ENCODE data around the gene RNASET2.

RNASET2 gene

GRCh38 chr6:166903500-166903899 is 52.9 kb downstream of the RNASET2 start:
- H3K27me3 ChIP-seq (ENCODE audit: control insufficient read depth in 3 of 3, insufficient read depth in 3 of 3, low read depth in 1 of 3, low read length in 3 of 3) = no peaks in the 10 kb centered on the region
- H2AK5ac ChIP-seq (ENCODE audit: low read depth, low read length) = peak overlapping the region; percentile 60
- H3K14ac ChIP-seq (ENCODE audit: low read length) = no peak overlapping the region
- peak overlapping the region; percentile 83 for H2AFZ ChIP-seq (ENCODE audit: low read length)
- no peak overlapping the region for H2BK12ac ChIP-seq (ENCODE audit: low read length)
- H3K18ac ChIP-seq (ENCODE audit: low read length) = peak overlapping the region; percentile 55
- H3K9me3 ChIP-seq (replicated peaks in 1 of 2; ENCODE audit: control insufficient read depth in 2 of 2, insufficient read depth in 1 of 2, low read depth in 1 of 2, low read length in 2 of 2) = peaks cover 0 to 13% of the 10 kb centered on the region in 2 donors
- H4K8ac ChIP-seq (ENCODE audit: low read depth, low read length) = no peak overlapping the region
- H3K27ac ChIP-seq (replicated peaks; ENCODE audit: low read length) = no peak overlapping the region
- DNase-seq (ENCODE audit: low spot score) = no peak
- H3K79me1 ChIP-seq (ENCODE audit: low read depth, low read length) = no peaks in the 10 kb centered on the region
- WGBS, 2 donors (ENCODE audit: extremely low coverage in 2 of 2, insufficient read length in 2 of 2, insufficient replicate concordance in 1 of 2) = no CpG with 5 or more reads among the region's 13 CpGs
- no peak overlapping the region for H4K91ac ChIP-seq (ENCODE audit: low read depth, low read length, poor library complexity)
- H3K4ac ChIP-seq (ENCODE audit: low read length) = no peak overlapping the region
- peak overlapping the region; percentile 15 for H2BK15ac ChIP-seq (ENCODE audit: low read length)
- peaks cover 14 to 24% of the 10 kb centered on the region in 2 donors for H3K4me1 ChIP-seq (ENCODE audit: control insufficient read depth in 2 of 2, insufficient read depth in 1 of 2, low read depth in 1 of 2, low read length in 2 of 2)
- no peak overlapping the region for H2BK120ac ChIP-seq (ENCODE audit: low read depth, low read length)
- H3K9ac ChIP-seq (ENCODE audit: low read depth, low read length, poor library complexity) = no peak overlapping the region
- no peak overlapping the region for H3K23ac ChIP-seq (ENCODE audit: low read depth, low read length, poor library complexity)
- no peak overlapping the region for H3K4me3 ChIP-seq (ENCODE audit: low read length in 2 of 2)
- H2BK5ac ChIP-seq (ENCODE audit: low read length) = no peak overlapping the region
- no peaks in the 10 kb centered on the region for H3K36me3 ChIP-seq (replicated peaks in 1 of 2; ENCODE audit: control insufficient read depth in 2 of 2, insufficient read depth in 2 of 2, low read length in 2 of 2)
- no peak overlapping the region for H3K4me2 ChIP-seq (ENCODE audit: insufficient read depth, low read length, poor library complexity, severe bottlenecking)

- no peak overlapping the region for H3K4me3 ChIP-seq (ENCODE audit: low read length in 2 of 2)
- WGBS, 2 donors (ENCODE audit: extremely low coverage in 2 of 2, insufficient read length in 2 of 2, insufficient replicate concordance in 1 of 2) = no CpG with 5 or more reads among the region's 8 CpGs
These were observed 53.3 kb downstream of the RNASET2 start for GRCh38 chr6:166903027-166903426.

GRCh38 chr6:166902211-166902755 is 54.1 kb downstream of the RNASET2 start:
- peaks cover 14 to 24% of the 10 kb centered on the region in 2 donors for H3K4me1 ChIP-seq (ENCODE audit: control insufficient read depth in 2 of 2, insufficient read depth in 1 of 2, low read depth in 1 of 2, low read length in 2 of 2)
- H4K91ac ChIP-seq (ENCODE audit: low read depth, low read length, poor library complexity) = no peak overlapping the region
- no peak overlapping the region for H2AFZ ChIP-seq (ENCODE audit: low read length)
- no peaks in the 10 kb centered on the region for H3K79me1 ChIP-seq (ENCODE audit: low read depth, low read length)
- peak overlapping the region; percentile 62 for H3K18ac ChIP-seq (ENCODE audit: low read length)
- peaks cover 0 to 13% of the 10 kb centered on the region in 2 donors for H3K9me3 ChIP-seq (replicated peaks in 1 of 2; ENCODE audit: control insufficient read depth in 2 of 2, insufficient read depth in 1 of 2, low read depth in 1 of 2, low read length in 2 of 2)
- H3K27me3 ChIP-seq (ENCODE audit: control insufficient read depth in 3 of 3, insufficient read depth in 3 of 3, low read depth in 1 of 3, low read length in 3 of 3) = no peaks in the 10 kb centered on the region
- no peak overlapping the region for H4K8ac ChIP-seq (ENCODE audit: low read depth, low read length)
- H2BK5ac ChIP-seq (ENCODE audit: low read length) = peak overlapping the region; percentile 27
- H3K4ac ChIP-seq (ENCODE audit: low read length) = no peak overlapping the region
- H2BK12ac ChIP-seq (ENCODE audit: low read length) = no peak overlapping the region
- no peak for DNase-seq (ENCODE audit: low spot score)
- no peaks in the 10 kb centered on the region for H3K36me3 ChIP-seq (replicated peaks in 1 of 2; ENCODE audit: control insufficient read depth in 2 of 2, insufficient read depth in 2 of 2, low read length in 2 of 2)
- peak overlapping the region in 1 of 2 donors; percentile 57 for H3K4me3 ChIP-seq (ENCODE audit: low read length in 2 of 2)
- no peak overlapping the region for H3K27ac ChIP-seq (replicated peaks; ENCODE audit: low read length)
- H3K9ac ChIP-seq (ENCODE audit: low read depth, low read length, poor library complexity) = peak overlapping the region; percentile 65
- WGBS, 2 donors (ENCODE audit: extremely low coverage in 2 of 2, insufficient read length in 2 of 2, insufficient replicate concordance in 1 of 2) = no CpG with 5 or more reads among the region's 33 CpGs
- H3K14ac ChIP-seq (ENCODE audit: low read length) = peak overlapping the region; percentile 97
- no peak overlapping the region for H3K4me2 ChIP-seq (ENCODE audit: insufficient read depth, low read length, poor library complexity, severe bottlenecking)
- H2AK5ac ChIP-seq (ENCODE audit: low read depth, low read length) = no peak overlapping the region
- H3K23ac ChIP-seq (ENCODE audit: low read depth, low read length, poor library complexity) = no peak overlapping the region
- H2BK15ac ChIP-seq (ENCODE audit: low read length) = no peak overlapping the region
- no peak overlapping the region for H2BK120ac ChIP-seq (ENCODE audit: low read depth, low read length)

More at GRCh38 chr6:166903027-166903426, 53.3 kb downstream of the RNASET2 start:
- H4K91ac ChIP-seq (ENCODE audit: low read depth, low read length, poor library complexity) = no peak overlapping the region
- no peak overlapping the region for H3K4ac ChIP-seq (ENCODE audit: low read length)
- H3K4me2 ChIP-seq (ENCODE audit: insufficient read depth, low read length, poor library complexity, severe bottlenecking) = no peak overlapping the region
- no peak overlapping the region for H2AK5ac ChIP-seq (ENCODE audit: low read depth, low read length)
- H3K23ac ChIP-seq (ENCODE audit: low read depth, low read length, poor library complexity) = no peak overlapping the region
- H3K36me3 ChIP-seq (replicated peaks in 1 of 2; ENCODE audit: control insufficient read depth in 2 of 2, insufficient read depth in 2 of 2, low read length in 2 of 2) = no peaks in the 10 kb centered on the region
- H3K14ac ChIP-seq (ENCODE audit: low read length) = no peak overlapping the region
- H3K27me3 ChIP-seq (ENCODE audit: control insufficient read depth in 3 of 3, insufficient read depth in 3 of 3, low read depth in 1 of 3, low read length in 3 of 3) = no peaks in the 10 kb centered on the region
- no peak overlapping the region for H4K8ac ChIP-seq (ENCODE audit: low read depth, low read length)
- H3K9ac ChIP-seq (ENCODE audit: low read depth, low read length, poor library complexity) = no peak overlapping the region
- peaks cover 0 to 13% of the 10 kb centered on the region in 2 donors for H3K9me3 ChIP-seq (replicated peaks in 1 of 2; ENCODE audit: control insufficient read depth in 2 of 2, insufficient read depth in 1 of 2, low read depth in 1 of 2, low read length in 2 of 2)
- H2BK5ac ChIP-seq (ENCODE audit: low read length) = no peak overlapping the region
- H2BK12ac ChIP-seq (ENCODE audit: low read length) = no peak overlapping the region
- H3K4me1 ChIP-seq (ENCODE audit: control insufficient read depth in 2 of 2, insufficient read depth in 1 of 2, low read depth in 1 of 2, low read length in 2 of 2) = peaks cover 14 to 24% of the 10 kb centered on the region in 2 donors
- no peak overlapping the region for H2AFZ ChIP-seq (ENCODE audit: low read length)
- H2BK15ac ChIP-seq (ENCODE audit: low read length) = no peak overlapping the region
- no peaks in the 10 kb centered on the region for H3K79me1 ChIP-seq (ENCODE audit: low read depth, low read length)
- no peak overlapping the region for H3K18ac ChIP-seq (ENCODE audit: low read length)
- DNase-seq (ENCODE audit: low spot score) = no peak
- H3K27ac ChIP-seq (replicated peaks; ENCODE audit: low read length) = no peak overlapping the region
- H2BK120ac ChIP-seq (ENCODE audit: low read depth, low read length) = no peak overlapping the region

- H3K18ac ChIP-seq (ENCODE audit: low read length) = peak overlapping the region; percentile 62
- no peak overlapping the region for H4K8ac ChIP-seq (ENCODE audit: low read depth, low read length)
- no peak overlapping the region for H3K27ac ChIP-seq (replicated peaks; ENCODE audit: low read length)
- no peak overlapping the region for H3K4me2 ChIP-seq (ENCODE audit: insufficient read depth, low read length, poor library complexity, severe bottlenecking)
- peaks cover 14 to 24% of the 10 kb centered on the region in 2 donors for H3K4me1 ChIP-seq (ENCODE audit: control insufficient read depth in 2 of 2, insufficient read depth in 1 of 2, low read depth in 1 of 2, low read length in 2 of 2)
- peak overlapping the region; percentile 27 for H2BK5ac ChIP-seq (ENCODE audit: low read length)
- H3K4me3 ChIP-seq (ENCODE audit: low read length in 2 of 2) = no peak overlapping the region
- DNase-seq (ENCODE audit: low spot score) = no peak
- H2BK15ac ChIP-seq (ENCODE audit: low read length) = no peak overlapping the region
- H2AK5ac ChIP-seq (ENCODE audit: low read depth, low read length) = no peak overlapping the region
- H3K4ac ChIP-seq (ENCODE audit: low read length) = no peak overlapping the region
- peaks cover 0 to 13% of the 10 kb centered on the region in 2 donors for H3K9me3 ChIP-seq (replicated peaks in 1 of 2; ENCODE audit: control insufficient read depth in 2 of 2, insufficient read depth in 1 of 2, low read depth in 1 of 2, low read length in 2 of 2)
- H2BK12ac ChIP-seq (ENCODE audit: low read length) = no peak overlapping the region
- no peaks in the 10 kb centered on the region for H3K79me1 ChIP-seq (ENCODE audit: low read depth, low read length)
- H3K23ac ChIP-seq (ENCODE audit: low read depth, low read length, poor library complexity) = peak overlapping the region; percentile 13
- H3K14ac ChIP-seq (ENCODE audit: low read length) = peak overlapping the region; percentile 97
- no peak overlapping the region for H2BK120ac ChIP-seq (ENCODE audit: low read depth, low read length)
- peak overlapping the region; percentile 65 for H3K9ac ChIP-seq (ENCODE audit: low read depth, low read length, poor library complexity)
- H4K91ac ChIP-seq (ENCODE audit: low read depth, low read length, poor library complexity) = no peak overlapping the region
- no peak overlapping the region for H2AFZ ChIP-seq (ENCODE audit: low read length)
- WGBS, 2 donors (ENCODE audit: extremely low coverage in 2 of 2, insufficient read length in 2 of 2, insufficient replicate concordance in 1 of 2) = no CpG with 5 or more reads among the region's 45 CpGs
- H3K36me3 ChIP-seq (replicated peaks in 1 of 2; ENCODE audit: control insufficient read depth in 2 of 2, insufficient read depth in 2 of 2, low read length in 2 of 2) = no peaks in the 10 kb centered on the region
- H3K27me3 ChIP-seq (ENCODE audit: control insufficient read depth in 3 of 3, insufficient read depth in 3 of 3, low read depth in 1 of 3, low read length in 3 of 3) = no peaks in the 10 kb centered on the region
These were observed 54.7 kb downstream of the RNASET2 start for GRCh38 chr6:166901626-166902025.
